GM19455 (cell line): ENCODE measurements around the gene VPS37C.
"Not testable (repeated sequence)": the region's sequence is repeated elsewhere in the genome, so short reads cannot be mapped to it uniquely, and the experiment has no call there.

Experiments used
- ATAC-seq: cut with Tn5 transposase; IDR thresholded peaks from one replicate; pipeline ENCODE4 v1.9.1; 2021; ENCODE audit not compliant: unreplicated experiment

Gene VPS37C

GRCh38 chr11:61176446-61176845 lies 15.2 kb upstream of the VPS37C start:
- no peak for ATAC-seq

DNA sequence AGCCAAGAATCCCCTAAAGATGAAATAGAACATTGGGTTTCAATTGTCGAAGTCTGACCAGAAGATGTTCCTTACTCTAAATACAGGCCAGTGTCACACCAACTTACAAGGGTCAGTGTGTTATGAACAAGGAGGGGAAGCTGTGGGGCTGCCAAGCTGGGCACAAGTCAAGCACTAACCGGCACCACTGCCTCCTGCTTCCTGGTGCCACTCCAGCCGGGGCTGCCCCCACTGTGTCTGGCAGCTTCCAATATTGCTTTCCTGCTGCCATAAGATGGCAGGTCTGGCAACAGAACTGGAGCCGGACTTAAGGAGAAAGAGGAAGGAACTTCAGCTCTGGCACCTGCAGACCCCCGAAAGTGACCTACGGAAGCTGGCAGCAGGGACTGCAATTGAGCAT lies 13.7 kb upstream of the VPS37C start:
- ATAC-seq, result no peak

- ATAC-seq, result no peak
These were observed 13.0 kb upstream of the VPS37C start for GRCh38 chr11:61174273-61174672.

- no peak for ATAC-seq
These were observed 12.2 kb upstream of the VPS37C start for GRCh38 chr11:61173456-61173855.

- ATAC-seq, result no peak
These were observed 11.7 kb upstream of the VPS37C start for GRCh38 chr11:61172888-61173287.

DNA sequence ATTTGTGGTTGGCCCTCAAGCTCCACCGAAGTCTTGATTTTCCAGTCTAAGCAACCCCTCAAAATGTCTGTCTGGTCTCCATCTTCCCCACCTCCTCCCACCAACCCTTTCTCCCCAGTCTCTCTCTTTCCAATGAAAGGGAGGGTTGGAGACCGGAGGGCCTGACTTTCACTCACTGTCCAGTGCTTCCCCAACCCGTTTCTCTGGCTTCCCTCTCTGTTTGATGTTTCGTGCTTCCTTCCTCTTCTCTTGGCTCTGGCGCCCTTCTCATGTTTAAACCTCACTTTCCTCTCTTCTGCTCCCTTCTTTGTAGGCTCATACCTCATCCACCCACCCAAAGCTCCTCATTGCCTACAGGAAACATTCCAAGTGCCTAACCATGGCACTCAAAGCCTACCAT lies 11.1 kb upstream of the VPS37C start:
- ATAC-seq, result no peak

DNA sequence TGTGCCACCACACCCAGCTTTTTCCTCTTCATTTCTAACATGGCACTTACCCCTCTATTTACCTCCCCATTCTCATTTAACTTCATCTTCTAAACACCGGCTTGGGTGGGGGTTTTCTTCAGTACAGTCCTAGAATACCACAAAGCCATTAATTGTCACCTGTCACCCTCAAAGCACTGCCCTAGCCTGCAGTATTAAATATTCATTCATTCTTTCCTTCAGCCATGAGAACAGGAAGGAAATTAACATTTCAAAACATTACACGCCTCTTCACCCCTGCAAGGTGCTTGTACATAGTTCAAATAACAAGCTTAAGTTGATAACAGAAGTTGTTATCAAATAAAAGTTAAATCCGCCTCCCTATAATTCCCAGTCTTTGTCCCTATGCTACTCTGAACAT lies 10.7 kb upstream of the VPS37C start:
- ATAC-seq, result no peak

DNA sequence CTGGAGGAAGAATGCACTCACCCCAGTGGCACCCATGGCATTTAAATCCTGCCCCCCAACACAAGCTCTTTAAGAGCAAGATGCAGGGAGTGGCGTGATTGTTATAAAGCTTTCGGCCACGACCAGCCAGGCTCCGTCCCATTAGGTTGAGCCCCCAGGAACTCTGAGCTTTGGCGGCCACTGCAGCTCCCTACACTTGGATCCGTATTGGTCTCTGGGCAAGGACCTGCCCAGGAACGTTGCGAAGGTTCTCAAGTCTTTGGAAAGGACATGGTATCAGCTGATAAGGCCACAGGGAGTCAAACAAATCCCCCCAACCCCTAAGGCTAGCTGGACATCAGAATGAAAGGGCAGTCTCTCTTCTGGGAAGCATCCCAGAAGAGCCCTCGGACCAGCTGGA lies 9.3 kb upstream of the VPS37C start:
- no peak for ATAC-seq

- no peak for ATAC-seq
These were observed 7.6 kb upstream of the VPS37C start for GRCh38 chr11:61168800-61169199.

DNA sequence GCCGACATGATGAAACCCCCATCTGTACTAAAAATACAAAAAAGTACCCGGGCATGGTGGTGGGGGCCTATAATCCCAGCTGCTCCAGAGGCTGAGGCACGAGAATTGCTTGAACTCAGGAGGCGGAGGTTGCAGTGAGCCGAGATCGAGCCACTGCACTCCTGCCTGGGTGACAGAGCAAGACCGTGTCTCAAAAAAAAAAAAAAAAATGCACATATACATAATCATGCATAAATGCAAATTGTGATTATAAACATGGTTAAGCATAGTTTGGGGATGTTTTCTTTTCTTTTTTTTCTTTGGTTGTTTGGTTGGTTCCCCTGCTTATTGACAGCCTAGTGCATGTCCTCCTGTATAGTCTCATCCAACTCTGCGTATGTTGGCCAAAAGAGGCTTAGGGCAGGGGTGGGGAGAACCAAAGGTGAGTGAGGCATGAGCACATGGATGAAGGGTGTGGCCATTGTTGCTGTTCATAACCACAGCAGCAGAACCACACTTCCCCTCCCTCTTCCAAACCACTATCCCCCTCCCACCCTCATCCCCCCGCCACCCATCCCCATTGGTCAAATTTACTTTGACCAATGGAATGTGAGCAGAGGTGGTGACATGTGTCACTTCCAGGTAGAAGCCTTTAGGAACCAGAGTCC lies 6.9 kb upstream of the VPS37C start:
- ATAC-seq, result no peak

DNA sequence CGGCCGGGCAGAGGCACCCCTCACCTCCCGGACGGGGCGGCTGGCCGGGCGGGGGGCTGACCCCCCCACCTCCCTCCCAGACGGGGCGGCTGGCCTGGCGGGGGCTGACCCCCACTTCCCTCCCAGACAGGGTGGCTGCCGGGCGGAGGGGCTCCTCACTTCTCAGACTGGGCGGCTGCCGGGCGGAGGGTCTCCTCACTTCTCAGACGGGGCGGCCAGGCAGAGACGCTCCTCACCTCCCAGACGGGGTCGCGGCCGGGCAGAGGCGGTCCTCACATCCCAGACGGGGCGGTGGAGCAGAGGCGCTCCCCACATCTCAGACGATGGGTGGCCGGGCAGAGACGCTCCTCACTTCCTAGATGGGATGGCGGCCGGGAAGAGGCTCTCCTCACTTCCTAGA lies 5.1 kb upstream of the VPS37C start:
- ATAC-seq, result not testable (repeated sequence)

- ATAC-seq, result not testable (repeated sequence)
These were observed 4.6 kb upstream of the VPS37C start for GRCh38 chr11:61165785-61166184.

DNA sequence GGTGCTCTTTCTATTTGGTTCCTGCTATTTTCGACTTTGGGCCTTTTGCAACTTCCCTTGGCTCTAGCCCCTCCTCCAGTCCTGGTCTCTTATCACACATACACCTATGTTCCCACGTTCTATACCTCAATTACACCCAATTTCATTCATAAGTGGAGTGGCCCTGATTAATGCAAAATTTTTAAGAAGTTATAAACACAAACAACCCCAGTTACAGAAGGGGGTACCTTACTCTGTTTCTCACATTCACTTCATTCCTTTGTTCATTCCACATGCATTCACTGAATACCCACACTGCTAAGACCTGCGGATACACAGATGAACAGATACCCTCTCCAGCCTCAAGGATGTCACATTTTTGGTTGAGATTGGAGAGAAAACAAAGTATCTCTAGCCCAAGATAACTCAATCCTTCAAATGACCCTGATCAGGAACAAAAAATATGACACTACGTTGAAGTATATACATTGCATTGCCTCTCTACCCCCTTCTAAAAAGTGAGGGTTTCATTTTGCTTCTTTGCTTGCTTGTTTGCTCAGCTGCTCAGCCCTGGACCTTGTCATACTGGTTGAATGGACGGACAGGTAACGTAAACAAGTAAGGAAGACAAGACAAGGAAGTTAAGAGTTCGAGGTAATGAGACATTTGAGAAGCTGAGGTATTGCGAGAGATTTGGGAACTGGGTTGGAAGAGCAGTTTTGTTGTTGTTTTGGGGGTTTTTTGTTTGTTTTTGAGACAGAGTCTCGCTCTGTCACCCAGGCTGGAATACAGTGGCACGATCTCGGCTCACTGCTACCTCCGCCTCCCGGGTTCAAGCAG lies 3.6 kb upstream of the VPS37C start:
- no peak for ATAC-seq

- no peak for ATAC-seq
These were observed 2.7 kb upstream of the VPS37C start for GRCh38 chr11:61163714-61164605.

- ATAC-seq, result no peak
These were observed 1.8 kb upstream of the VPS37C start for GRCh38 chr11:61163021-61163420.

DNA sequence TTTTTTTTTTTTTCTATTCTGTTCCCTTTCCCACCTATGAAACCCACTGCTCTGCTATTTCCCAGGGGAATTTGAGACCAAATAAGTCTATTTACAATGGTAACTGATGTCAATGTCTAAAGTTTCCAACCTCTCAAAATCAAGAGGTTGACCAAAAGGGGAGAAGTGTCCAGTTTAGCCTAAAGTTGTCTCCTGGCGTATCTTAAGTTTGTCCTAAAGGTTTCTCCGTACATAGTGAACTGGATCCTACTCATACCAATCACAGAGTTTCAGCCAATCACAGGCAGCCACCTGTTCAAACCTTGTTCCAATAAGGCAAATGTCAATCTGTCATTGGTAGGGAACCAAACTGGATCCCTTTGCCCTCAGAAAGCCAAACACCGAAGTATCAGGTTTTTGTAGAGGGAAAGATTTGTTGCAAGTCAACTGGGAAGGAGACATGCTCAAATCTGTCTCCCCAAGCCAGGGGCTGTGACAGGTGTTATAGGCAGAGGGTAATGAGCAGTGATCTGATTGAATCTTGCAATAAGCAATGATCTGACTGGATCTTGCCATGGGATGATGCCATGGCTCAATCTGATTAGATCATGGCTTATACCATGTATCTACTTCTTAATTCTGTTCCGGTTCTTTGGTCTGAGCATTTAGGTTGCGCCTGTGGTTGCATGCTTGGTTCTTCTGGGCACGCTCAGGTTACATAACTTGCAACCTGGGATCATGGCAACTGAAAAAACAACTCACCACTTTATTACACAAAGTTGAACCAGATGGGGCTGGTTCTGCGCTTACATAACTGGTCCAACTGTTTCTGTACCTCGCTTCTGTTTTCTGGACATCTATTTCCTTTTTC lies 1.1 kb upstream of the VPS37C start:
- no peak for ATAC-seq

DNA sequence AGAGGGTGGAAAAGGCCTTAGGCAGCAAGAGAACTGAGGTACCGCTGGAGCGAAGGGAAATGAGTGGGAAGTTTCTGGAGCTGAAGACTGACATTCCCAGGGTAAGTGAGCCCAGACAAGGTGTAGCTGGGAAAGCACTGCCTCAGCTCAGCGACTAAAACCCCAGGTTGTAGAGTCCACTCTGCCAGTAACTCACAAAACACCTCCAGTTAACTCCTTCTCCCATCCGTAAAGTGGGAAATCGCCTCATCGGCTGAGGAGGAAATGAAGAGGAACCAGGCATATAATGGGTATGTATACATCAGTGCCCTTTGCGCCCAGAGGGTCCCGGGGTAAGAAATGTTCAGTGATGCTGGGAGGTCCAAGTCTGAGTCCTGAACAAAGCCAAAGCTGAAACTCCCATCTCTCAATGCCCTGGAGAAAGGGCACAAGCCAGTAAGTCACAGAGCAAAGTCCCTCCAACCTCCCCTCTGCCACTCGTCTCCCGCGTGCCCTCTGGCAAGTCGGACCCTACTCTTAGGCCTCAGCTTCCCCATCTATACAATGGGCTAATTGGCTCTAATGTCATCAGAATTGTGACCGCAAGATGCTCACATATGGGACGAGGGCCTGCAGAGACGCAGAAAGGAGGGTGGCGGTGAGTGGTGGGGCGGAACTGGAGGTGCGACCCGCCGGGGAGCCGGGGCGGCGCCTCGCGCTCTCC lies 588 bp downstream of the VPS37C start:
- no peak for ATAC-seq

GRCh38 chr11:61158691-61159381 lies 2.4 kb downstream of the VPS37C start:
- ATAC-seq, result no peak

DNA sequence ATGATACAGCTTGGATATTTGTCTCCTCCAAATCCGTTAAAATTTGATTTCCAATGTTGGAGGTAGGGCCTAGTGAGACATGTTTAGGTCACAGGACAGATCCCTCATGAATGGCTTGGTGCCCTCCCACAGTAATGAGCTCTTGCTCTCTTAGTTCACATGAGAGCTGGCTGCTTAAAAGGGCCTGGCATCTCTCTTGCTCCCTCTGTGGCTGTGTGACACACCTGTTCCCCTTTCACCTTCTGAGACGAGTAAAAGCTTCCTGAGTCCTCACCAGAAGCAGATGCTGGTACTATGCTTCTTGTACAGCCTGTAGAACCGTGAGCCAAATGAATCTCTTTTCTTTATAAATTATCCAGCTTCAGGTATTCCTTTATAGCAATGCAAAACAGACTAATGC lies 3.5 kb downstream of the VPS37C start:
- ATAC-seq, result no peak

DNA sequence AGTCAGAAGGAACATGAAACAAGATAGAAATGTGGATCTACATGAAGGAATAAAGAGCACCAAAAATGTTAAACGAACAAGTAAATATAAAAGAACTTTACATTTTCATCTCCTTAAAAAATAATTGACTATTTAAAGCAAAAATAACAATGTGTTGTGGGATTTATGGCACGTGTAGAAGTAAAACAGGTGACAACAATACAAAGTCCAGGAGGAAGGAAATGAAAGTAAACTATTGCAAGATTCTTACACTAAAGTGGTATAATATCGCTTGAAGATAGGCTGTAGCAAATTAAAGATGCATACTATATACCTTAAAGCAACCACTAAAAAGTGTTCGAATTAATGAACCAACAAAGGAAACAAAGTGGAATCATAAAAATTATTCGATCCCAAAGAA lies 5.5 kb downstream of the VPS37C start:
- no peak for ATAC-seq
